NCI-H2171 treated with DMSO at 0.1 percent for 48 hours (cell line): Measurements from ENCODE around the gene KCTD14.
"Not testable (repeated sequence)": the region's sequence is repeated elsewhere in the genome, so short reads cannot be mapped to it uniquely, and the experiment has no call there.

Experiments
- DNase-seq: peaks from one replicate; lab custom pipeline; 2025; lab: John Stamatoyannopoulos, UW

Gene KCTD14

GRCh38 chr11:78023426-78023825, 350 bp upstream of the KCTD14 start:
- no peak for DNase-seq

- no peak for DNase-seq
Observed at GRCh38 chr11:78021611-78022010, 1.5 kb downstream of the KCTD14 start.

- DNase-seq, result no peak
Observed at GRCh38 chr11:78020246-78020645, 2.8 kb downstream of the KCTD14 start.

- DNase-seq, result no peak
Observed at GRCh38 chr11:78019808-78020207, 3.3 kb downstream of the KCTD14 start.

GRCh38 chr11:78015878-78016277, 7.2 kb downstream of the KCTD14 start:
- no peak for DNase-seq

- DNase-seq, result not testable (repeated sequence)
Observed at GRCh38 chr11:78014937-78015520, 8.0 kb downstream of the KCTD14 start.

GRCh38 chr11:78011301-78011700, 11.8 kb downstream of the KCTD14 start:
- no peak for DNase-seq

- no peak for DNase-seq
Observed at GRCh38 chr11:78010755-78011154, 12.3 kb downstream of the KCTD14 start.

GRCh38 chr11:78010304-78010703, 12.8 kb downstream of the KCTD14 start:
- peak; percentile 26 for DNase-seq

GRCh38 chr11:78009062-78009461, 14.0 kb downstream of the KCTD14 start:
- DNase-seq, result no peak

GRCh38 chr11:78000193-78000592, 22.9 kb downstream of the KCTD14 start:
- DNase-seq, result peak; percentile 89

- DNase-seq, result no peak
Observed at GRCh38 chr11:77999446-78000030, 23.5 kb downstream of the KCTD14 start.

GRCh38 chr11:77994434-77995362, 28.4 kb downstream of the KCTD14 start, which contains the start of gene INTS4:
Gene INTS4 (minus strand): TSS chr11:77994668. CDS start chr11:77994643, 25 bp downstream.
- DNase-seq, result peak; percentile 100

- peak; percentile 28 for DNase-seq
Observed at GRCh38 chr11:77993902-77994301, 29.2 kb downstream of the KCTD14 start.

- DNase-seq, result no peak
Observed at GRCh38 chr11:77990981-77991380, 32.1 kb downstream of the KCTD14 start.

- DNase-seq, result not testable (repeated sequence)
Observed at GRCh38 chr11:77986456-77986855, 36.6 kb downstream of the KCTD14 start.

- no peak for DNase-seq
Observed at GRCh38 chr11:77981346-77981947, 41.6 kb downstream of the KCTD14 start.

- DNase-seq, result no peak
Observed at GRCh38 chr11:77968337-77968736, 54.7 kb downstream of the KCTD14 start.

GRCh38 chr11:77967753-77968152, 55.3 kb downstream of the KCTD14 start:
- DNase-seq, result no peak

- DNase-seq, result no peak
Observed at GRCh38 chr11:77967121-77967520, 56.0 kb downstream of the KCTD14 start.

GRCh38 chr11:77966338-77966737, 56.7 kb downstream of the KCTD14 start:
- DNase-seq, result no peak
